Kasumi-1 (cell line): ENCODE results near the gene BCAS3.

Experiments
- DNase-seq, 2 experiments: peaks; one replicate each; lab custom pipeline; 2025; lab: John Stamatoyannopoulos, UW

The BCAS3 gene

DNA sequence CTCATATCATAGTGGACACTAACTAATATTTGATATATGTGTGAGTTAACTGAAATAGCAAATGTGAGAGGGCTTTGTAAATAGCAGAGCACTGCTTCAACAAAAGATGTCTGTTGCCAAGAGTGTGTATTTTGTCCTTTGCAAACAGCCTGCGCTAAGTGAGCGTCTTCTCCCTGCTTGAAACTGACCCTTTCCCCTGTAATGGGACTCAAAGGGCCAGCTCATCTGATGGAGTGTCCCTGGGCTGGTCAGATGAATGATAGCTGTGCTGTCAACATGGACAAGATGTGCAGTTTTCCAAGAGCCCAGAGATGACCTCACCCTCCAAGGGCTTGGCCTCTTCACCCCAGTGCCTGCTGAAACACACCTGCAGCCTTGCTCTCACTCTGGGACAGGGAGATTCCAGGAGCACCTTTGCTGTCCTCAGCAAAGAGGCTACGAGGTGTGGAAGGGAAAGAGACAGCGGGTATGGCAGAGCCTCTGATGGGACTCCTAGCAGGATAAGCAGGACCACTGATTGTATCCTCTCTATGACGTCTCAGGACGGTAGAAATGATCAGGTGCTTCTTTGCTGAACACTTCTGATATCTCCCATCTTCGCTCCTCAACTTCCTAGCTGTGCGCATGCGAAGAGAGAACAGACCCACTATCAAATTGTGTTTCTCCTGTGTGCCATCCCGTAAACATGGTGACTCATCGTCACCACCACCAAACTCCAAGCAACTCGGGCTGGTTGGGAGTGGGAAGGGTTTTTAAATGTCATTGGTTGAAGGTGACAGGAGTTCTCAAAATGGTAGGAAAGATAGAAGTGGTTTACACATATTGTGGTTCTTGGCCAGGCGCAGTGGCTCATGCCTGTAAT lies 686.2 kb downstream of the BCAS3 start:
- DNase-seq: no peak

DNA sequence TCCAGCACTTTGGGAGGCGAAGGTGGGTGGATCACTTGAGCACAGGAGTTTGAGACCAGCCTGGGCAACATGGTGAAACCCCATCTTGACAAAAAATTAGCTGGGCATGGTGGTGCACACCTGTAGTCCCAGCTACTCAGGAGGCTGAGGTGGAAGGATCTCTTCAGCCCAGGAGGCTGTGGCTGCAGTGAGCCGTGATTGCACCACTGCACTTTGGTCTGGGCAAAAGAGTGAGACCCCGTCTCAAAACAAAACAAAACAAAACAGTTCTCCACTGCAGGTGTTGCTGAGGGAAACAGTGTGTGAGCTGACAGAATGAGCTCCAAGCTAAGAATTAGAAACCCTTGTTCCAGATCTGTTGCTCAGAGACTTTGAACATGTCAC lies 686.8 kb downstream of the BCAS3 start:
- no peak for DNase-seq

DNA sequence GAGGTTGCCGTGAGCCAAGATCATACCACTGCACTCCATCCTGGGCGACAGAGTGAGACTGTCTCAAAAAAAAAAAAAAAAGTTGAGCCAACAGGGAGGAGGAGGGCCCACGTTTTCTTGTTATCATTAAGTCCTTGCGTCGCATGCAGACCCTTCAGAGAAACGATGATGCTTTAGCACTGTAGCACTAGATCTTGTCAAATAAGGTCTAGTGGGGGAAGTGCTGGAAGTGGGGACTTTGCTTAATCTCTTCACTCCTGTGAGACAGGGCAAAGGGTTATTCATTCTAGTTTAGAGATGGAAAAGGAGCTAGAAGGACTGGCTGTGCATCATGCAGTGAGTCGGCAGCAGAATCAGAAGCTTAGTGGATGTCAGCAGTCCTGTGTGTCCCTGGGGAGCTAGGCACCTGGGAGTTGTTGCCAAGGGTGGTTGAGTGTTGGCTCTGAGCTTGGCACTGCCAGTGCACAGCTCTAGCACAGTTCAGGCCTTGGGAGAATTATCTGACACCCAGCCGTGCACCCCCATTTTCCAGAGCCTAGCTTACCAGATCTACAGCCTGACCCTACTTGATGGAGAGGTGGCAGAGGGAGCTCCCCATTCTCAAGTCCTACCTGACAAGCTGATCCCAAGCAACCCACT lies 688.5 kb downstream of the BCAS3 start:
- DNase-seq: no peak

DNA sequence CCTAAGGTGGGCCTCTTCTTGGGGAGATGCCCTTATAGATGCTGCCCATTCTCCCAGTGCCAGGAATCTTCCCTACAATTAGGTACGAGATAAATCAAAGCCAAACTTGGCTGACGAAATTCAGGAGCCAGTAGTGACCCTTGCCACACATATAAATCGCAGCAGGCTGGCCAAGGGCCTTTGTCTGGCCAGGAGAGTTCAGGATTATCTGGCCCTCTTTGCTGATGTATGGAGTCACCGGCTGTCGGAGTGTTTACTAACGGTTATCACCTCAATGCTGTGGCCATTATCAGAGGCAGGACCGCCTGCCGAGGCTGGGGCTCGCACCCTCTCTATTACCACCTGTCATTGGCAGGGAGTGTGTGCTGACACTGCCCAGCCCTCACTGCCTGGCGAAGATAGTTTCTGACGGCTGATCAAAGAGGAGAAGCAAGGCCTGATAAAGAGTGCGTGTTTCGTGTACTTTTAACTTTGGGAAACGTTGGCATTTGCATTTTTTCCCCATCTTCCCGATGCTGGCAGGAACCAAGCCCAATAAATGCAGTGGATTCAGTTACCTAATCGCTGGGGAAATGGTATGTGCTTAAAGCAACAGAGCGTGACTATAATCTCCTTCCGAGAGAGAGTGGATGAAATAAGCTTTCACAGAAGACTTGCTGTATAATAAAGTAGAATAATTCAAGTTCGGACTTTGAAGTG lies 689.2 kb downstream of the BCAS3 start:
- DNase-seq: no peak

DNA sequence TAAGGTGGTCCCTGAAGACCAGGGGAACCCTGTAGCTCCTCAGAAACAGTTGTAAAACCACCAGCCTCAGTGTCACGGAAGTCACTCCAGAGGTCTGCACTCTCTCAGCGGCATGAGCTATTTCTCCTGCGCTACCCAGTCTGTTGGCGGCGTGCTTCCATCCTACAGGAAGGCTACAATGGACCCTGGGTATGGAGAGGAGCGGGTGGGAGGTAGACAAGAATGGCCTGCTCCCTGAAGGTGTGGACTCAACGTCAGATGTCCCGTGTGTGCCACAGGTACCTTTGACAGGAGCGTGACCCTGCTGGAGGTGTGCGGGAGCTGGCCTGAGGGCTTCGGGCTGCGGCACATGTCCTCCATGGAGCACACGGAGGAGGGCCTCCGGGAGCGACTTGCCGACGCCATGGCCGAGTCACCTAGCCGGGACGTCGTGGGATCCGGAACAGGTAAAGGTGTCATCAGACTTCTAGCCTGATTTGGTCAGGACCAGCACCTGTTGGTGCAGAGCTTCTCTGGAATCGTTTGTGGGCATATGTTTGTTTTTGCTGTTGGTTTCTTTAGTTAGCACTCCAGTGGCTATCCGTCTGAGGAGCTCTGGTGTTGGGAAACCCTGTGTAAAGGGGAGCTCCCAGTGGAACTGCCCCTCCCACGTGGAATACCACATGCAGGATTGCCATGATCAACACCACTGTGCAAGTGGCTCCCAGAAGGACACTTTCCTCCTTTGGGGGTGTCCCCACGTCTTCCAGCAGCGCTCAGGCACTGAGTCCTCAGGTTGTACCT lies 690.6 kb downstream of the BCAS3 start:
- DNase-seq: no peak

DNA sequence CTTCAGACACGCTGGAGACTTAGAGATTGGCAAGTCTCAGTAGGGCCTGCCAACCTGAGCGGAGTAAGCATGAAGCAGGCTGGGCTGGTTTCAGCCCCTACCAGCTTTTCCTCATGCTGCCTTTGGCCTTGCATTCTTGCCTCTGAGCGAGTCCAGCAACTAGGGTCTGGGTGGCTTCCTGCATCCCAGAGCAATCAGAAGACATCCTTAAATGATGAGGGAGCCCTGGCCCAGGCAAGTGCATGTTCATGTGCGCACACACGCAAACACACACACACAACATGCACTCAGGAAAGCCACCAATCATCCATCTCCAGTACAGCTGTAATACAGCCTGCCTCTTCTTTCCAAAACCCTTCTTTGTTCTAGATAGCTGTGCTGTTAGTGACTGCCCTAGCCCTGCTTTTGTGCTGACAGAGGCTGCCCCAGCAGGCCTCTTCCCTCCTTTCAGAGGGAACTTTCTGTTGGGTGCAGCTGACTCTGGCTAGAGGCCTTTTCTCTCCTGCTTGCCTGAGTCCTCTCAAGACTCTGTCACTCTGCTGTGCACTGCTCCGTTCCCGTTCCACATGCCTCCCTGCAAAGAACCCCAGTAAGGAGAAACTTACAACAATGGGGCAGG lies 691.3 kb downstream of the BCAS3 start:
- no peak for DNase-seq

DNA sequence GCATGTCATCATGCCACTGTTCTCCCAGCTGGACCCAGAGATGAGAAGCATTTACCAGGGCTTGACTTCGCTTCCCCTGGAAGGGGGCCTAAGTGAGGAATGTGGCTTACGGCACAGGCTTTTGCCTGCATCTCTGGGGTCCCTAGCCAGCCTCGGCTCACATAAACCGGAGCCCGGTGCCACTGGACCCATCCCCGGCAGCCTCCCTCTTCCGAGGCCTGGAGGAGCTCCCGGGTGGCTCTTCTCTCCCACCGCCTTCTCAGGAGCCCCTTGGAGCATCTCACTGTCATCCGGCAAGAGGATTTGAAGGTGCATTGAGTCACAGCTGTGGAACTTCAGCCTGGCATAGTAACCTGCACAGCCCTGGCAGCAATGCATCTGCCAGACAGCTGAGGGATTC lies 692.1 kb downstream of the BCAS3 start:
- DNase-seq: no peak

DNA sequence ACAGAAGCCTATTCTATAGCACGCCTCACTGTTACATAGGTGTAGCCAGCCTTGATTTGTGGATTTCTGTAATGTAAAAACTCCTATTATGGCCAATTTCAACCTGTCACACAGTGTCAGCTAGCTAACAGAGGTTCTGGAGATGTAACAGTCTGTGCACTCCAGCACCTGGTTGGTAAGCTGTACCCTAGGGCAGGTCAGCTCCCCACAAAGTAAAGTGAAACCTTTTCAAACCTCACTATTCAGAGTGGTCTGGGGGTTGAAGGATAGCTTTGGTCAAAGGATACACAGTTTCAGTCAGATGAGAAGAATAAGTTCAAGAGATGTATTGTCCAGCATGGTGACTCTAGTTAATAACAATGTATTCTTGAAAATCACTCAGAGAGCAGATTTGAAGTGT lies 693.5 kb downstream of the BCAS3 start:
- no peak for DNase-seq

DNA sequence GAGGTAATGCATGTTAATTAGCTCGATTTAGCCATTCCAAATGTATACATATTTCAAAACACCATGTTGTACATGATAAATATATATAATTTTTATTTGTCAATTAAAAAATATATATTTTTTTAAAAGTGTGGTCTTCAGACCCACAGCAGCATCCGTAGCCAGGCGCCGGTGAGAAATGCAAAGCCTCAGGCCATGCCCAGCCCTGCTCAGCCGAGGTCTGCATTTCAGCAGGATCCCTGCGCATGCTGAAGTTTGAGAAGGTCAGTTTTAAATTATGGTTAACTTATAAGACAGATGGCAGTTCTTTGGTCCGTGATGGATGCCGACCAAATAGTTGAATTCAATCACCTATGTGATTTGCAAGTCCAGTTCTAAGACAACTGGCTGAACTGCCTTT lies 694.0 kb downstream of the BCAS3 start:
- DNase-seq: no peak

DNA sequence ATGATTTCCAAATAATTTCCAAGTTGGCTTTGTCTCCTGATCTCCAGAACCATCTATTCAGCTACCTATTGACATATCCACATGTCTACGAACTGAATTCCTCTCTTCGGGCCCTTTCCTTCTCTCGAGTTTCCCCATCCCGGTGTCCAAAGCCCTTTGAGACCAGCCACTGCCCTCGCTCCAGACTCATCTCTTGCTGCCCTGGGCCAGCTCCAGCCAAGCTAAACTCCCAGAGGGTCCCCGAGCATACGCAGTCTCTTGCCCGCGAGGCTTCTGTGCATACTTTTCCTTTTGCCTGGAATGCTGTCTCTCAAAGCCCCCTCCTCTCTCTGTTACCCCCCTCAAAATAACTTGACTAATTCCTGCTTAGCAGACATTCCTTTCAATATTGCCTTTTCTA lies 694.8 kb downstream of the BCAS3 start:
- DNase-seq: no peak

DNA sequence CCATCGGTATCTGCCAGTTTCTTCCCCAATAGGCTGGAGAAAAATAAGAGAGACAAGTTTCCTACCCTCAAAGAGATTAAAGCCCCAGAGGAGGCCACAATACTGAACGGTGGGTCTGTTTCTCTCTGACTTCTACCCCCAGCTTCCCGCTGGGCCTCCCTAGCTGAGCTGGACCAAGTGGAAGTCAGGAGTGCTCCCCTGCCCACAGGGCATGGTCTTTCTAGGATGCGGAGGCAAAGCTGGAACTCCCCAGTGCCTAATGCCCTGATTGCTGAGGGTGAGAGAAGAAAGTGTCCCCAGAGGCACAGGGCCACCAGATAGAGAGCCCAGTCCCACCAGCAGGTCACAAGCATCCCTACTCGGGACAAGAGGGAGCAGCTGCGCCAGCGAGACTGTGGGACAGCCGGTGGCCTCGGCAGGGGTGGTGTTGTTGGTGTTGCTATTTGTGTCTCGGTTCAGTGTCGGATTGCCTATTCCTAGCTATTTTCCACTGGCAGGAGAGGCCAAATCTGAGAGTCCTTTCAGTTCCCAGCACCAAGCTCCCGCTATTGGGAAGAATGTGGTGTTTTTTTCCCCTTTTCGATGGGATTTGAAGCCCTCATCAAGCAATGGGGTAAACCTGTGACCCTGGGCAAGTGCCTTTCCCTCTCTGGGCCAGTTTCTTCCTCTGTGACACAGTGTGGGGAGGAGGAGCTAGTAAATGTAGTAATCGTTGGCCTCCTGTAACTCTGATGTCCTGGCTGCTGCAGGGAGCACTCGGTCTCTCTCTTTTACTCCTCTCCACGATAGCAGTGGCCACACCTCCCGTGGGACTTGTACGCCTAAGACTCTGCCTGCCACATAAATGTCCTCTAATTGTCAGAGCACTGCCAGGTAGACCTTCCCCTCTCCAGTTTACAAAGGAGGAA lies 699.5 kb downstream of the BCAS3 start:
- no peak for DNase-seq

DNA sequence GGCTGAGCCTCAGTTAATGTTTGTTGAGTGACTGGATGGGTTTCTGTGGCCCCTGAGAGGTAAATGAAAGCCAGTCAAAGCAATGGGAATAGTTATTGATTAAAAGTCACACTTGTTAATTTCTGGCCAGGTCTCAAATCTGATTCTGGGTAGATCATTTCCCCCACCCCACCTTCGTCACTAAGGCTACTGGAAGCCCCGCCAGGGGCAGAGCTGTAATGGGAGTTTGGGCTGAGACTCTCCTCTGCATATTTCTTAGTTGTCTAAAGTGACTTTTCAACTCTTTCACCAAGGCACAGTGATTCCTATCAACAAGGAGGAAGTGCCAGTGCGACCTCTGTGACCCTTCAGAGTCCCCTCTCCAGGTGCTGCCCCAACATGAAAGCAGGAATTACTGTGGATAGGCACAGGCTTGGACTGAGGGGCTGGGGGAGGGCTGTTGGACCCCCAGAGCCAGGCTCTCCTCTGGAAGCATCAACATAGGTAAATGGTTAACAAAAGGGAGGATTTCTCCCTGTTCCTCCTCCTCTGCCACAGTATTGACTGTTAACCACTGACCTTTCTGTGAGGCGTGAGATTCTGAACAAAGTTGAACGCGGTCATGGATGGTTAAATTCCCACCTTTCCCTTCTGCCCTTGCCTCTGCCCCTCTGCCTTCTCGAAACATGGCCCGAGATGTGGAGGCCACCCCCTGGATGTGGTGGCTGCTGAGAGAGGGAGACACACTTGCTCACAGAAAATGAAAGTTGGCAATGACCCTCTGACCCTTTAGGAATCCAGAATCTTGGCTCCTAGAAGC lies 701.2 kb downstream of the BCAS3 start:
- no peak for DNase-seq

DNA sequence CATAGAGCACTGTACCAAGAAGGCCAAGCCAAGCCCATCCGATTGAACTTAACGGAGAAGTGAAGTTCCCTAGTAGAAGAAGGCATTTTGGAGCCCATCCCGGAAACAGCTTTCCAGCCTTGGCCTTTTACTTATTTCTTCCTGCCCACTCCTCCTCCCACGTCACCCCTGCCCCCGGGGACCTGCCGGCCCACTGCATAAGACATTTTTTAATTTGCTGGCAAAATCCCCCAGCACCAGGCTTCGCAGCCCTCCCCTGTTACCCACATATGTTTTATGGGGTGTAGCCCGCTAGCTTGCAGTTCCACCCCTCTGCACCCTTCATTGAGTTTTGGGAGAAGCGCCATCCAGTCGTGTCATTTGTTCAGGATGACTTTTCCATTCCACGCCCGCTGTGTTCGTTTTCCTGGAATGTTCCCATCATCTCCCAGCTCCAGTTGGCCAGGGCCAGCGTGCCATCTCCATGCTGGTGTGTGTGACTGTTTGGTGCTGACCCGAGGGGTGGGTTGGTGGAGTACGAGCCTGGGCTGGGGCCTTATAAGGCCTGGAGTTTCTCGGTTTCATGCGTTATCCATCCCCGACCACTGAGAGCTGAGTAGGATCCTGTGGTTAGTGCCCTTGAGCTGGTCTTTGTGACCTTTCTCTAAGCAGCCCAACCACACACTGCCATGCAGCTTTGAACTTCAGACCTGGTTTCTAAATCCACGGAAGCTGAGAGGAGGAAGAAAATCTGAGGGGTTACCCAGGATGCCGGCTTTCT lies 702.0 kb downstream of the BCAS3 start:
- no peak for DNase-seq

DNA sequence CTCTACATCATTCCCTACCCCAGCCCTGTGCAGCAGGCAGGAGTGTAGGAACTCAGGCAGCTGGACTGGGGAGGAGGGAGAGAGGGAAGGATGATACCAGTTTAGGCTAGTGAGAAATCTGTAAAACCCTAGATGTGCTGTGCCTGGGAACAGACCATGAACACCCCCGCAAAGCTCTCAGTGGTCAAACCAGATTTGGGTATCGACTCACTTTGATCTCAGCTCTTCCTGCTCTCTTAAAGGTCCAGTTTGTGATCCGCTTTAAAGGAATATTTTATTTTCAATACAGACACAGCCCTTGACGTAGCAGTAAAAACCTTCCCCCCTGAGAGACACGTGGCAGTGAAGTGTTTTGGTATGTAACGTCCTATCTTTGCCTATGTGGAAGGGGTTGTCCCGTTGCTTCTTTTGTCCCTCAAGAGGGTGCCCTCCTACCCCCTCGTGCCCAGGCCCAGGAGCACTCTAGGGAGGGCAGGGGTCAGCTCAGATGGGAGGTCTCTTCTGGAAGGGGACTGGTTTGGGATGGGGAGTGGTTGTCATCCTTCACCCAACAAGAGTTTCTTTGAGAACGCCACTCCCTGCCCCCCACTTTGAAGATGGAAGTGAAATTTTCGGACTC lies 702.7 kb downstream of the BCAS3 start:
- DNase-seq: no peak

DNA sequence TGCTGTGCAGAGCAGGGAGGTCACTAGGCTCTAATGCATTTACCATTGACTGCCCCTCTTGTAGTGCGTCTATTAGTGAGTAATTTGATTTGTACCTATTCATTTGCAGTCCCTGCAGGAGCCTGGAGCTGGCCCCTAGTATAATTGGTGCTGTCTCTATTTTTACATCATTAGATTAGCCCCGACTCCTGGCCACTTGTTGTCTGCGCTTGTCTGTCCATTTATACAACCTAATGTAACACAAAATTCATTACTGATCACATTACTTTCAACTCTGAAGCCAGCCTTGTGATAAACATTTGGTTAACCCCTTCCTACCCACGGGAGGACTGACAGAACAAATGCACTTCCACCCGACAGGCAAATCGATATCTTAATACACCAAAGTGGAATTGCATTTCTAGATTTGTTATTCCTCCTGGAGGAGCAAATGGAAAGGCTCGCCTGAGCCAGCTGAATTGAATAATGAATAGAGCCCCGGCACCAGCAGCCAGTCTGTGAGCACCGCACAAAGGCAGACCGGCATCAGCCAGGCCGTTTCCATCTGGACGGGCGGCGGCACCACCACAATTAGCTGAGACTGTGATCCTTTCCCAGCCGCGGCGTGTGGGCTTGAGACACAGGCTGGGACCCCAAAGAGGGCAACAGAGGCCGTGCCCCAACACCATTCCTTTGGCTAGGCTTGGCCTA lies 703.3 kb downstream of the BCAS3 start:
- no peak for DNase-seq

DNA sequence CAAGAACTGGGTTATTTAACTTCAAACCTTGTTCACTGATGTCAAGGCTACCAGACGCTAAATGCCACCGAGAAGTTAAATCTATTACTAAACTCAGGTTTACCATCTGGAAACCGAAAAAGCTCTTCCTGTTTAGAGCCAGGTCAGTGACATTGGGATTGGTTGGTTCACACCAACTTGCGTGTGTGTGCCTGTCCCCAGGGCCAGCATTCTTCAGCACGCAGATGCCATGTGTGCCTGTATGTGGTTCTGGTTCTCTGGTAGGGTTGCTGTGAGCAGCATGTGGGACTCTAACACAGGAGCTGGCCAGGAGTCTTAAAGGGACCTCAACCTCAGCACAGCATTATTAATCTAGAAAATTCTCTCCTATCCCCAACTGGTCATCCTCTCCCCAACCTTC lies 703.9 kb downstream of the BCAS3 start:
- no peak for DNase-seq

DNA sequence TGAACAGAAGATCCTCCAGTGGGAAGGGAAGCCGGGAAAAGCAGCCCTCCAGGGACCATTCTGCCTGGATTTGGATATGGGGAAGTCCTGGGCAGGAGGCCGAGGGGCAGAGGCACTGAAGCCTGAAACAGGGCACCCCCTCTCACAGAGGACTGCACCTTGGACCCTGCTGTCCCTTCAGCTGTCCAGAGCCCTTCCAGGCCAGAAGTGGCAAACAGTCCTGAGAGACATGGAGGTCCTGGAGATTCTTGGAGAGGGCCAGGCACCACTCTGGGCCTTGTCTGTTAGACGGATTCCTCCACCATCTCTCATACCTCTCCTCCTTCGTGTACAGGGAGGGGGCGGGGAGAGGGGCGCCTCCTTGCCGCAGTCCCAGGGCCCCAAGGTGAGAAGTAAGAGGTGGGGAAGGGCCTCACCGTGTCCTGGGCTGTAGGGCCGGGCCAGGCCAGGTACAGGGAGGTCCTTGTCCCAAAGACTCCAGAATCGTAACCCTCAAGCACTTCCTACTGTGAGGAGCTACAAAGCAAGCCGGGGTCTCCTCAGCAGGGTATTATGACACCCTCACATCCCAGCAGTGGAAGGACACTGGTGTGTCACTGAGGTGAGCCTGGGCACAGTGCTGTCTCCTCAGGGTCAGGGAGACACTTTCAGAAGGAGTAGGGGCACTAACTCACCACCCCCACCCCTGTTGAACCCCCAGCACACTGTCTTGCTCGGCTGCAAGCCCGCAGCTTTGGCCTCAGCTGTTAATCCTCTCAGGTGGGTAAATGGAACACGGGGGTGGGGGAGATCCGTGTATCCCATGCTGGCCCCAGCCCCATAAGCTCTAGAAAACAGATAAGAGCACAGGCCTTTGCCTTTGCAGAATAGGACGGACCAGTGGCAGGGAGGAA lies 705.4 kb downstream of the BCAS3 start:
- no peak for DNase-seq
